ENCODE data around the gene MTA1. TPM values are rescaled to one million over a fixed set of nuclear protein-coding genes. Genes with fewer than 3 reads are reported as not detected.

The MTA1 gene
- total RNA-seq, 3 donors from 2014 or later (not counting 1 experiment from before 2014, with no cell fraction given) = 104 to 125 (median 112) TPM

DNA sequence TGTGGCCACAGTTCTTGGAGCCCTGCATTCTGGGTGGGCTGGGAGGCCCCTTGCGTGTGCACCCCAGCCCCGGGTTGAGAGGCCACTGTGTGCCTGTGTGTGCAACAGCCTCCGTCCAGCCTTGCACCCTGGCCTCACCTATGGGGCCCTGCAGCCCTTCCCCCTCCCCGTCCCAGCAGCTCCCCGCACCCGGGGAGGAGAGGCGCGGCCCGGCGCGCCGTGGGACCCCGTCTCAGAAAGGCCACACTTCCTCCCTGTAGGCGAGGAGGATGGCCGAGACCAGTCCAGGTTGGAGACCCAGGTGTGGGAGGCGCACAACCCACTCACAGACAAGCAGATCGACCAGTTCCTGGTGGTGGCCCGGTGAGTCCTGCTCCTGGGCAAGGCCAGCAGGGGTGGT is 38.4 kb downstream of the MTA1 start:
- no peaks in the 10 kb centered on the region for H3K27me3 ChIP-seq (ENCODE audit: control insufficient read depth, insufficient read depth, low read length)
- TF ChIP-seq, protein P1, sequence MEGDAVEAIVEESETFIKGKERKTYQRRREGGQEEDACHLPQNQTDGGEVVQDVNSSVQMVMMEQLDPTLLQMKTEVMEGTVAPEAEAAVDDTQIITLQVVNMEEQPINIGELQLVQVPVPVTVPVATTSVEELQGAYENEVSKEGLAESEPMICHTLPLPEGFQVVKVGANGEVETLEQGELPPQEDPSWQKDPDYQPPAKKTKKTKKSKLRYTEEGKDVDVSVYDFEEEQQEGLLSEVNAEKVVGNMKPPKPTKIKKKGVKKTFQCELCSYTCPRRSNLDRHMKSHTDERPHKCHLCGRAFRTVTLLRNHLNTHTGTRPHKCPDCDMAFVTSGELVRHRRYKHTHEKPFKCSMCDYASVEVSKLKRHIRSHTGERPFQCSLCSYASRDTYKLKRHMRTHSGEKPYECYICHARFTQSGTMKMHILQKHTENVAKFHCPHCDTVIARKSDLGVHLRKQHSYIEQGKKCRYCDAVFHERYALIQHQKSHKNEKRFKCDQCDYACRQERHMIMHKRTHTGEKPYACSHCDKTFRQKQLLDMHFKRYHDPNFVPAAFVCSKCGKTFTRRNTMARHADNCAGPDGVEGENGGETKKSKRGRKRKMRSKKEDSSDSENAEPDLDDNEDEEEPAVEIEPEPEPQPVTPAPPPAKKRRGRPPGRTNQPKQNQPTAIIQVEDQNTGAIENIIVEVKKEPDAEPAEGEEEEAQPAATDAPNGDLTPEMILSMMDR (IDR thresholded peaks at IDR 0.05) = no peak
- no peak overlapping the region for H3K27ac ChIP-seq (ENCODE audit: low read length)
- no peak for ATAC-seq
- intact Hi-C loops (cut with micrococcal nuclease) = no loop called here
- no peaks in the 10 kb centered on the region for H3K4me1 ChIP-seq (ENCODE audit: control insufficient read depth, insufficient read depth, low read length)
- peaks cover 37% of the 10 kb centered on the region for H3K36me3 ChIP-seq (ENCODE audit: control insufficient read depth, insufficient read depth, low read length)
- no peaks in the 10 kb centered on the region for H3K9me3 ChIP-seq (ENCODE audit: control insufficient read depth, insufficient read depth, low read length)
- H3K4me3 ChIP-seq (ENCODE audit: low read length) = no peak overlapping the region
- DNase-seq = no peak
- Mint-ChIP-seq H3K4me3 (no peak overlapping the region), H3K4me1 (no peaks in the 10 kb centered on the region), H3K9me3 (no peaks in the 10 kb centered on the region), H3K36me3 (no peaks in the 10 kb centered on the region), H3K27me3 (ENCODE audit: low read depth in 2 of 2) (no peaks in the 10 kb centered on the region), H3K27ac (no peak overlapping the region)
- 89% methylated on average over 18 of the region's 18 CpGs for WGBS (ENCODE audit: insufficient coverage)

DNA sequence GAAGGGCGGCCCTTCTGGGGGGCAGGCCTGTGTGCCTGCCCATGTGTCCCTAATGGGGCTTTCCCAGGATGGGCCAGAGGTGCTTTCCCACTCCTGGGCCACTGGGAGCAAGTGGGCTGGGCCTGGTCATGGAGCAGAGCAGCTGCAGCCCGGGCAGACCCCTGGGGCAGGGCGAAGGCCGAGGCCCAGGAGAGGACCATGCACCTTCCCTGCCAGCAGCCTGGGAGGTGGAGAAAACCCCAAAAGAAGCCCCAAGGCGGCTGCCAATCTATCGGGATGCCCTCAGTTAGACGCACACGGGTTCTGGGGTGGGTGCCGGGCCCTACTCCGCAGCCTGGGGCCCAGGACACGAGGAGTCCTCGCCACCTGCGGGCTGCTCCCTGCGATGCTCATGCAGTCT is 38.9 kb downstream of the MTA1 start:
- WGBS (ENCODE audit: insufficient coverage) = 93% methylated on average over 14 of the region's 14 CpGs
- ATAC-seq = no peak
- no peaks in the 10 kb centered on the region for H3K4me1 ChIP-seq (ENCODE audit: control insufficient read depth, insufficient read depth, low read length)
- H3K36me3 ChIP-seq (ENCODE audit: control insufficient read depth, insufficient read depth, low read length) = peaks cover 42% of the 10 kb centered on the region
- no peaks in the 10 kb centered on the region for H3K27me3 ChIP-seq (ENCODE audit: control insufficient read depth, insufficient read depth, low read length)
- H3K36me3 Mint-ChIP-seq = no peaks in the 10 kb centered on the region
- H3K4me1 Mint-ChIP-seq = no peaks in the 10 kb centered on the region
- no peaks in the 10 kb centered on the region for H3K27me3 Mint-ChIP-seq (ENCODE audit: low read depth in 2 of 2)
- no peak for DNase-seq
- no peak overlapping the region for H3K4me3 ChIP-seq (ENCODE audit: low read length)
- TF ChIP-seq, protein P1 (IDR thresholded peaks at IDR 0.05) = no peak
- H3K9me3 Mint-ChIP-seq = no peaks in the 10 kb centered on the region
- H3K4me3 Mint-ChIP-seq = no peak overlapping the region
- no peak overlapping the region for H3K27ac Mint-ChIP-seq
- H3K9me3 ChIP-seq (ENCODE audit: control insufficient read depth, insufficient read depth, low read length) = no peaks in the 10 kb centered on the region
- no peak overlapping the region for H3K27ac ChIP-seq (ENCODE audit: low read length)
- intact Hi-C loops (cut with micrococcal nuclease) = no loop called here

DNA sequence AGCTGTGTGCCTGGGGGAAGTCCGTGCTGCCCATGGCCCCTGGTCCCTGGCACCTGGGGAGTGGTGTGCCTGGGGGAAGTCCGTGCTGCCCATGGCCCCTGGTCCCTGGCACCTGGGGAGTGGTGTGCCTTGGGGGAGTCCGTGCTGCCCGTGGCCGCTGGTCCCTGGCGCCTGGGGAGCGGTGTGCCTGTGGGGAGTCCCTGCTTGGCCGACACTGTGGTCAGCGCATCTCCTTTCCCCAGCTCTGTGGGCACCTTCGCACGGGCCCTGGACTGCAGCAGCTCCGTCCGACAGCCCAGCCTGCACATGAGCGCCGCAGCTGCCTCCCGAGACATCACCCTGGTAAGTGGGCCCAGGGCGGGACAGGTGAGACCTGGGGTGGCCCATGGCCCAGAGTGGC is 40.5 kb downstream of the MTA1 start:
- Histone ChIP-seq H3K4me1 (ENCODE audit: control insufficient read depth, insufficient read depth, low read length) (no peaks in the 10 kb centered on the region), H3K27ac (ENCODE audit: low read length) (no peak overlapping the region), H3K9me3 (ENCODE audit: control insufficient read depth, insufficient read depth, low read length) (no peaks in the 10 kb centered on the region), H3K27me3 (ENCODE audit: control insufficient read depth, insufficient read depth, low read length) (no peaks in the 10 kb centered on the region), H3K36me3 (ENCODE audit: control insufficient read depth, insufficient read depth, low read length) (peaks cover 44% of the 10 kb centered on the region), H3K4me3 (ENCODE audit: low read length) (no peak overlapping the region)
- no peak overlapping the region for H3K4me3 Mint-ChIP-seq
- TF ChIP-seq, protein P1 (IDR thresholded peaks at IDR 0.05) = no peak
- H3K9me3 Mint-ChIP-seq = no peaks in the 10 kb centered on the region
- no peaks in the 10 kb centered on the region for H3K27me3 Mint-ChIP-seq (ENCODE audit: low read depth in 2 of 2)
- no peak overlapping the region for H3K27ac Mint-ChIP-seq
- DNase-seq = no peak
- no peak for ATAC-seq
- no peaks in the 10 kb centered on the region for H3K4me1 Mint-ChIP-seq
- intact Hi-C loops (cut with micrococcal nuclease) = no loop called here
- 94% methylated on average over 17 of the region's 17 CpGs for WGBS (ENCODE audit: insufficient coverage)
- no peaks in the 10 kb centered on the region for H3K36me3 Mint-ChIP-seq

DNA sequence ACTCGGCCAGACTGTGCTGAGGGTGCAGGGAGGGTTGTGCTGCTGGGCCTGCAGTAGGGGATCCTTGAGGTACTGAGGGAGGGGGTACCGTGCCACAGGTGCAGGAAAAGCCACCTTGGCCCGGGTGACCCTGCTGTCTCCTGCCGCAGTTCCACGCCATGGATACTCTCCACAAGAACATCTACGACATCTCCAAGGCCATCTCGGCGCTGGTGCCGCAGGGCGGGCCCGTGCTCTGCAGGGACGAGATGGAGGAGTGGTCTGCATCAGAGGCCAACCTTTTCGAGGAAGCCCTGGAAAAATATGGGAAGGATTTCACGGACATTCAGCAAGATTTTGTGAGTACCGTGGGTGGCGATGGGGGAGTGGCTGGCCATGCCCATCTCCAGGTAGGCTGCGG is 41.0 kb downstream of the MTA1 start:
- H3K36me3 Mint-ChIP-seq = no peaks in the 10 kb centered on the region
- no peaks in the 10 kb centered on the region for H3K4me1 Mint-ChIP-seq
- H3K27me3 Mint-ChIP-seq (ENCODE audit: low read depth in 2 of 2) = no peaks in the 10 kb centered on the region
- ATAC-seq (no peak), DNase-seq (no peak)
- H3K4me3 ChIP-seq (ENCODE audit: low read length) = no peak overlapping the region
- H3K9me3 ChIP-seq (ENCODE audit: control insufficient read depth, insufficient read depth, low read length) = no peaks in the 10 kb centered on the region
- no peak overlapping the region for H3K4me3 Mint-ChIP-seq
- no peaks in the 10 kb centered on the region for H3K4me1 ChIP-seq (ENCODE audit: control insufficient read depth, insufficient read depth, low read length)
- no peak overlapping the region for H3K27ac ChIP-seq (ENCODE audit: low read length)
- H3K36me3 ChIP-seq (ENCODE audit: control insufficient read depth, insufficient read depth, low read length) = peaks cover 44% of the 10 kb centered on the region
- WGBS (ENCODE audit: insufficient coverage) = 97% methylated on average over 17 of the region's 17 CpGs
- TF ChIP-seq, protein P1 (IDR thresholded peaks at IDR 0.05) = no peak
- intact Hi-C loops (cut with micrococcal nuclease) = no loop called here
- no peak overlapping the region for H3K27ac Mint-ChIP-seq
- H3K27me3 ChIP-seq (ENCODE audit: control insufficient read depth, insufficient read depth, low read length) = no peaks in the 10 kb centered on the region
- H3K9me3 Mint-ChIP-seq = no peaks in the 10 kb centered on the region

Measured in natural killer cell (primary cell).